Choroid plexus epithelial cell (primary cell): ENCODE data around the gene IDH3G.

ENCODE experiments used
- DNase-seq: peaks from one replicate; pipeline ENCODE4 v3.0.0-alpha.2; 2010; ENCODE audit warnings: low read depth
- H3K4me3 ChIP-seq: 2 replicates; pipeline ENCODE4 v1.5.1; 2011; ENCODE audit warnings: low read depth, mild to moderate bottlenecking, control low read depth, low read length, moderate library complexity
- TF ChIP-seq, protein P1 (sequence below): conservative IDR thresholded peaks from 2 replicates; pipeline ENCODE4 v1.5.1; 2011; ENCODE audit warnings: low read depth, mild to moderate bottlenecking, control low read depth, inconsistent platforms, low read length, moderate library complexity

The IDH3G gene

DNA sequence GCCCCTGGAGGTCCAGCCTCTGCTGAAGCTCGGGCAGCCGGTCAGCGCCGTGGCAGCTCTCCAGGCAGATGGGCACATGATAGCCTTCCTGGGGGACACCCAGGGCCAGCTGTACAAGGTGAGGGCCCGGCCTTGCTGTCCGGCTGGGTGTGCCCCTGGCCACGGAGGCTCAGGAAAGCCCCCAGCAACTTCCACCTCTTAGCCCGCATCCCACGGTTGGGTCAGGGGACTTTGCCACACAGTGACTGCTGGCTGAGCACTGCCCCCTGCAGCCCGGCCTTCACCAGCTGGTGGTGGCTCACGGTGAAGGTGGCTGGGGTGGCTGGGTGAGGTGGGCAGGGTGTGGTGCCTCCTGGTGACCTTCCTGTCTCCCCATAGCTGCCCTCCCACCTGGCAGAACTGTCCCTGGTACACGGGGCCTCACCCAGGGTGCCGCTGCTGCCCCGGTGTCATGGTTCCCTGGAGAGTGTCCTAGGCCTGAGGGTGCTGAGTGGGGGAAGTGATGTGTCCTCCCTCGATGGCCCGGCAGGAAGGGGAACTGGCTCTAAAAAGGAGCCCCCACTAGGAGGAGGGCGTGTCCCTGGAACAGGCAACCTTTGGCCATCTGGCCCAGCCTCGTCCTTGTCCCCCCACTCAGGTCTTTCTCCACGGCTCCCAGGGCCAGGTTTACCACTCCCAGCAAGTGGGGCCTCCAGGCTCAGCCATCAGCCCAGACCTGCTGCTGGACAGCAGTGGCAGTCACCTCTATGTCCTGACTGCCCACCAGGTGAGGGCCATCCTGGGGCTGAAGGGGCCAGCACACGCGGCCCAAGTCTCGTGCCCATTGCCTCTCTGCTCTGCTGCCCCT, 25.6 kb downstream of the IDH3G start:
- no peak overlapping the region for H3K4me3 ChIP-seq
- TF ChIP-seq, protein P1, sequence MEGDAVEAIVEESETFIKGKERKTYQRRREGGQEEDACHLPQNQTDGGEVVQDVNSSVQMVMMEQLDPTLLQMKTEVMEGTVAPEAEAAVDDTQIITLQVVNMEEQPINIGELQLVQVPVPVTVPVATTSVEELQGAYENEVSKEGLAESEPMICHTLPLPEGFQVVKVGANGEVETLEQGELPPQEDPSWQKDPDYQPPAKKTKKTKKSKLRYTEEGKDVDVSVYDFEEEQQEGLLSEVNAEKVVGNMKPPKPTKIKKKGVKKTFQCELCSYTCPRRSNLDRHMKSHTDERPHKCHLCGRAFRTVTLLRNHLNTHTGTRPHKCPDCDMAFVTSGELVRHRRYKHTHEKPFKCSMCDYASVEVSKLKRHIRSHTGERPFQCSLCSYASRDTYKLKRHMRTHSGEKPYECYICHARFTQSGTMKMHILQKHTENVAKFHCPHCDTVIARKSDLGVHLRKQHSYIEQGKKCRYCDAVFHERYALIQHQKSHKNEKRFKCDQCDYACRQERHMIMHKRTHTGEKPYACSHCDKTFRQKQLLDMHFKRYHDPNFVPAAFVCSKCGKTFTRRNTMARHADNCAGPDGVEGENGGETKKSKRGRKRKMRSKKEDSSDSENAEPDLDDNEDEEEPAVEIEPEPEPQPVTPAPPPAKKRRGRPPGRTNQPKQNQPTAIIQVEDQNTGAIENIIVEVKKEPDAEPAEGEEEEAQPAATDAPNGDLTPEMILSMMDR: peak; percentile 19
- DNase-seq: no peak

DNA sequence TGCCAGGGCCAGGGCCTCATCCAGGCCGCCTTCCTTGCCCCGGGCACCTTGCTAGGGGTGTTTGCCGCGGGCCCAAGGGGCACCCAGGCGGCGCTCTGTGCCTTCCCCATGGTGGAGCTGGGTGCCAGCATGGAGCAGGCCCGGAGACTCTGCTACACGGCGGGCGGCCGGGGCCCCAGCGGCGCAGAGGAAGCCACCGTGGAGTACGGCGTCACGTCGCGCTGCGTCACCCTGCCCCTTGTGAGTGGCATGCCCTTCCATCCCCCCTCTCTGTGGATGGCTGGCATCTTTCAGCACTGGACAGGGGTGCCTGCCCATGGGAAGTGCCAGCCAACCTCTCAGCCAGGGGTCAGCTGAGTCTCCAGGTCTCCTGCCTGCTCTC, 26.5 kb downstream of the IDH3G start:
- H3K4me3 ChIP-seq: no peak overlapping the region
- TF ChIP-seq, protein P1: no peak
- no peak for DNase-seq

DNA sequence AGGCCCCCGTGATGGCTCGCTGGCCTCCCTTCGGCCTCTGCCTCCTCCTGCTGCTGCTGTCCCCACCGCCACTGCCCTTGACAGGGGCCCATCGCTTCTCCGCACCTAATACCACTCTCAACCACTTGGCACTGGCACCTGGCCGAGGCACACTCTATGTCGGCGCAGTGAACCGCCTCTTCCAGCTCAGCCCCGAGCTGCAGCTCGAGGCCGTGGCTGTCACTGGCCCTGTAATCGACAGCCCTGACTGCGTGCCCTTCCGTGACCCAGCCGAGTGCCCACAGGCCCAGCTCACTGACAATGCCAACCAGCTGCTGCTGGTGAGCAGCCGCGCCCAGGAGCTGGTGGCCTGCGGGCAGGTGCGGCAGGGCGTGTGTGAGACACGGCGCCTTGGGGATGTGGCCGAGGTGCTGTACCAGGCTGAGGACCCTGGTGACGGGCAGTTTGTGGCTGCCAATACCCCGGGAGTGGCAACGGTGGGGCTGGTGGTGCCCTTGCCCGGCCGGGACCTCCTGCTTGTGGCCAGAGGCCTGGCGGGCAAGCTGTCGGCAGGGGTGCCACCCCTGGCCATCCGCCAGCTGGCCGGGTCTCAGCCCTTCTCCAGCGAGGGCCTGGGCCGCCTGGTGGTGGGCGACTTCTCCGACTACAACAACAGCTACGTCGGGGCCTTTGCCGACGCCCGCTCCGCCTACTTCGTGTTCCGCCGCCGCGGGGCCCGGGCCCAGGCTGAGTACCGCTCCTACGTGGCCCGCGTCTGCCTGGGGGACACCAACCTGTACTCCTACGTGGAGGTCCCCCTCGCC, 27.1 kb downstream of the IDH3G start:
- DNase-seq: no peak
- H3K4me3 ChIP-seq: no peak overlapping the region
- TF ChIP-seq, protein P1: no peak

DNA sequence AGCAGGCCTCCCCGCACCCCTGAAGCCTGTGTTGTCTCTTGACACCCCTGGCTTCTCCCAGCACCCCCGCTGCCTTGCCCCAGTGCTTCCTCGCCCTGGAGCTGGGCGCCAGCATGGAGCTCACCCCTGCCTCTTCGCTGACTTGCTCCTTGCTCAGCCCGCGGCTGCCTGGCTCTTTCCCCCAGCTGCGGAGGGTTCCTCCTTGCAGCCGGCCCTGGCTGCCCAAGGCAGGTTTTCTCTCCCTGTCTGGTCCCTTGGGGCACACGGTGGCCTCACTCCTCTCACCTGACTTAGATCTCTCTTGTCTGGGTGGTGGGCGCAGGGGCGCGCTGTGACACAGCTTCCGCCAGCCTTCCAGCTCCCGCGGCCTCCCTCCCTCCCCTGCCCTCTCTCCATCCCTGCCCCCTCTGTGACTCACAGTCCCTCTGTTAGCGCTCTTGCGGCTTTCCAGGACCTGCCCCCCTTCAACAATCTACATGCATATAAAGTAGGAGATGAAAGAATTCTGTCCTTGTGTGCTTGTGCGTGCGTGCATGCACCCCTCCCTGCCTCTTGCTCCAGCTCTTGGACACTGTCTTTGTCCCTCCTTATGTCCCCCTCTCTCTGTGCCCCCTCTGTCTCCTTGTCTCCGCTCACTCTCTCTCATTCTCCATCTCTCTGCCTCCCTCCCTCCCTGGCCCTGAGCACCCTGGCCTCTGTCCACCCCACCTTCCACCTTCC, 27.9 kb downstream of the IDH3G start:
- peak; percentile 66 for DNase-seq
- TF ChIP-seq, protein P1: no peak
- H3K4me3 ChIP-seq: peak overlapping the region; percentile 54

DNA sequence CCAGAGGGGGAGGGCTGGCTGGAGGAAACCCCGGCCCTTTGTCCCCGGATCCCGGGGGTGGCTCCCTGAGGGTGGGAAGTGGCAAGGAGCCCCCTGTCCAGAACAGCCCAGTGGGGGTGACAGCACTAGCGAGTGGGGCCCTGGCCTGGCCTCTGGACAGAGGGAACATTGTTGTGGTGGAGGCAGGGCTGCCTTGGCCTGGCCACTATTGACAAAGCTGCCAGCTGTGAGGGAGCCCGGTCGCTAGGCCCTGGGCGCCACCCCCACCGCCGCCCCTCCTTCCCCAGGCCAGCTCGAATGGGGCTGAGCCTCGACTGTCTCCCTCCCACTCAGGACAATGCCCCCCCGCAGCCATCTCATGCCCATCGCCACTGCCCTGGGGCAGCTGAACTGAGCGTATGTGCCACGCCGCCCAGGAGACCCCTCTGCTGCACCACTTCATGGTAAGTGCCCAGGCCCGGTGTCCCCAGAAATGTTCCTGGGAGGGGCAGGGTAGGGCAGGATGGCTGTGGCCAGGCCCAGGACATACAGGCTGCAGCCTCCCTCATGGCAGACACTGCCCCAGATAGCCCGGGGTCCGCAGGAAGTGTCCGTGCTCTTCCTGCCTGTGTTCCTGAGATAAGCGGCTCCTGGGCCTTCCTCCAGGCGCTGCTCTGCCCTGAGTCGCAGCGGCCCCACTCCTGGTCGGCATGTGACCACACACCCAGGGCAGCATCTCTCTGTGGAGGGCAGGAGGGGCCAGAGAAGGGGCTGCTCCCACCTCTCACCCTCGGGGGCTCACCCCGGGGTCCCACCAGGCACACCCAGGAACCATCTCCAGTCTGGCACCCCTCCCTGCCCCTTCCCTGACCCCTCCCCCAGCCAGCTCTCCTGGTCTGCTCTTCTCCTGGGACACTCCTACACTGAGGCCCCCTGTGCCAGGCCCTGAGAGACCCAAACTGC, 28.8 kb downstream of the IDH3G start:
- DNase-seq: peak; percentile 15
- TF ChIP-seq, protein P1: no peak
- H3K4me3 ChIP-seq: peak overlapping the region; percentile 54

DNA sequence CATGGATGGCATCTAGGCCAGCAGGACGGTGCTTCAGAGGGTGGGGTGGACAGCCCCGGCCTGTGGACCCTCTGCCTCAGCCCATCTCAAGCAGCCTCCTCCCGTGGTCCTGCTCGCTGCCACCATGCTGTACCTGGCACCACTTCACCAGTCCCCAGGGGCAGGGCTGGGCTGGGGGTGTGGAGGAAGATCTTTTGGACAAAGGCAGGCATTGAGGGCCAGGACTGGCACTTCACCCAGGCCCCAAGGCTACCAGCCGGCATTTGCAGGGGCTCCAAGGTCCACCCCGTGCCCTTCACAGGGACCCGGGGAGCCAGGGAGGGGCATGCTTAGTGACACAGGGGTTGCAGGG, 29.4 kb downstream of the IDH3G start:
- TF ChIP-seq, protein P1: no peak
- no peak for DNase-seq
- H3K4me3 ChIP-seq: no peak overlapping the region
